ENCODE results near the gene RBM34. TPM values are rescaled to one million over a fixed set of nuclear protein-coding genes. Genes with fewer than 3 reads are reported as not detected.

RBM34 gene
- total RNA-seq, 4 donors from 2014 or later: 38.7 to 60.0 (median 46.1) TPM

DNA sequence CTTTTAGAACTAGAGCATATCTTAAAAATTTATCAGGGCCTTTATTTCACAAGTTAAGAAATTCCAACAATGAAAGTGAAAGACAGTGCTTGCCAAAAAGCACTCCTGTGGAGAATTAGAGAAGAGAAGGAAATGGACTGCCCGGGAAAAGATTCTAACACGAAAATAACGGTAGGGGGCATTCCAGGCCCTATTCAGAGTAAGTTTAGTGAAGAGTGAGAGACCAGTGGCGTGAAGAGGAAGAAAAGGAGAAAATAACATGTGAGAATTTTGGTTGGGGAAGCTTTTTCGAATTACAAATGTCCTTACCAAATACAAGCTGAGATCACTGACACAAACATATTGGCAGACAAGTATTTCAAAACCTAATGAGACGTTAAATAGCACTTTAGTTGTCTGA lies 38.4 kb upstream of the RBM34 start:
- no peak overlapping the region for H3K4me3 ChIP-seq (ENCODE audit: low read depth, poor library complexity, severe bottlenecking)
- no peak for TF ChIP-seq POLR2A (IDR thresholded peaks at IDR 0.05)
- TF ChIP-seq, protein P1, sequence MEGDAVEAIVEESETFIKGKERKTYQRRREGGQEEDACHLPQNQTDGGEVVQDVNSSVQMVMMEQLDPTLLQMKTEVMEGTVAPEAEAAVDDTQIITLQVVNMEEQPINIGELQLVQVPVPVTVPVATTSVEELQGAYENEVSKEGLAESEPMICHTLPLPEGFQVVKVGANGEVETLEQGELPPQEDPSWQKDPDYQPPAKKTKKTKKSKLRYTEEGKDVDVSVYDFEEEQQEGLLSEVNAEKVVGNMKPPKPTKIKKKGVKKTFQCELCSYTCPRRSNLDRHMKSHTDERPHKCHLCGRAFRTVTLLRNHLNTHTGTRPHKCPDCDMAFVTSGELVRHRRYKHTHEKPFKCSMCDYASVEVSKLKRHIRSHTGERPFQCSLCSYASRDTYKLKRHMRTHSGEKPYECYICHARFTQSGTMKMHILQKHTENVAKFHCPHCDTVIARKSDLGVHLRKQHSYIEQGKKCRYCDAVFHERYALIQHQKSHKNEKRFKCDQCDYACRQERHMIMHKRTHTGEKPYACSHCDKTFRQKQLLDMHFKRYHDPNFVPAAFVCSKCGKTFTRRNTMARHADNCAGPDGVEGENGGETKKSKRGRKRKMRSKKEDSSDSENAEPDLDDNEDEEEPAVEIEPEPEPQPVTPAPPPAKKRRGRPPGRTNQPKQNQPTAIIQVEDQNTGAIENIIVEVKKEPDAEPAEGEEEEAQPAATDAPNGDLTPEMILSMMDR (IDR thresholded peaks at IDR 0.05): no peak
- DNase-seq (ENCODE audit: low spot score in 2 of 2): no peak
- 44 to 56% methylated on average over 6 of the region's 6 CpGs for WGBS, 2 donors
- intact Hi-C loops (cut with DNase I; ENCODE audit: low total_unique reads): no loop called here

DNA sequence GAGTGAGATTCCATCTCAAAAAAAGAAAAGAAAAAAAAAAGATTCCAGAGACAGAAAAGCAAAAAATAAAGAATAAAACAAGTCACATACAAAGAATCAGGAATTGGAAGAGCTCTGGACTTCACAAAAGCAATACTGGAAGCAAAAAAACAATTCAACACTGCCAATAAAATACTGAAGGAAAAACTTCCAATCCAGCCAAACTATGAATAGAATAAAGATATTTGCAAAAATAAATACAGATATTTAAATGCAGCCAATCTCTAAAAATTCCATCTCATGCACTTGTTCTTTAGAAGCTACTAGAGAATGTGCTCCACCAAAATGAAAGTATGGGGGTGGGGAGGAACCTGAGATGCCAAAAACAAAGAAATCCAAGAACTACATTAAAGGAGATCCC lies 29.4 kb upstream of the RBM34 start:
- TF ChIP-seq POLR2A (IDR thresholded peaks at IDR 0.05): no peak
- TF ChIP-seq, protein P1 (IDR thresholded peaks at IDR 0.05): no peak
- no peak for DNase-seq (ENCODE audit: low spot score in 2 of 2)
- intact Hi-C loops (cut with DNase I; ENCODE audit: low total_unique reads): no loop called here
- H3K4me3 ChIP-seq (ENCODE audit: low read depth, poor library complexity, severe bottlenecking): no peak overlapping the region

- TF ChIP-seq, protein P1 (IDR thresholded peaks at IDR 0.05): no peak
- no peak for TF ChIP-seq POLR2A (IDR thresholded peaks at IDR 0.05)
- DNase-seq (ENCODE audit: low spot score in 2 of 2): no peak
- no peak overlapping the region for H3K4me3 ChIP-seq (ENCODE audit: low read depth, poor library complexity, severe bottlenecking)
- WGBS, 2 donors: 76 to 81% methylated on average over 4 of the region's 4 CpGs
- intact Hi-C loops (cut with DNase I; ENCODE audit: low total_unique reads): no loop called here
Measured at GRCh38 chr1:235187316-235187715, 26.3 kb upstream of the RBM34 start.

GRCh38 chr1:235181561-235182245 lies 20.7 kb upstream of the RBM34 start:
- H3K4me3 ChIP-seq (ENCODE audit: low read depth, poor library complexity, severe bottlenecking): no peak overlapping the region
- 87 to 91% methylated on average over 8 of the region's 8 CpGs for whole genome bisulfite sequencing, 2 donors
- intact Hi-C loops (cut with DNase I; ENCODE audit: low total_unique reads): no loop called here
- TF ChIP-seq POLR2A (IDR thresholded peaks at IDR 0.05): no peak
- TF ChIP-seq, protein P1 (IDR thresholded peaks at IDR 0.05): no peak
- DNase-seq (ENCODE audit: low spot score in 2 of 2): no peak

GRCh38 chr1:235180916-235181460 lies 19.9 kb upstream of the RBM34 start:
- no peak overlapping the region for H3K4me3 ChIP-seq (ENCODE audit: low read depth, poor library complexity, severe bottlenecking)
- intact Hi-C loops (cut with DNase I; ENCODE audit: low total_unique reads): no loop called here
- TF ChIP-seq, protein P1 (IDR thresholded peaks at IDR 0.05): no peak
- TF ChIP-seq POLR2A (IDR thresholded peaks at IDR 0.05): no peak
- DNase-seq (ENCODE audit: low spot score in 2 of 2): no peak
- 88 to 89% methylated on average over 5 of the region's 5 CpGs for WGBS, 2 donors

- intact Hi-C loops (cut with DNase I; ENCODE audit: low total_unique reads): no loop called here
Measured at GRCh38 chr1:235176486-235176885, 15.4 kb upstream of the RBM34 start.

More at GRCh38 chr1:235176486-235176885, 15.4 kb upstream of the RBM34 start:
- 91 to 93% methylated on average over 7 of the region's 7 CpGs for WGBS, 2 donors
- TF ChIP-seq, protein P1 (IDR thresholded peaks at IDR 0.05): no peak
- TF ChIP-seq POLR2A (IDR thresholded peaks at IDR 0.05): no peak
- no peak for DNase-seq (ENCODE audit: low spot score in 2 of 2)
- H3K4me3 ChIP-seq (ENCODE audit: low read depth, poor library complexity, severe bottlenecking): no peak overlapping the region

Measured in lower leg skin (tissue), 4 donors.